ENCODE measurements around the gene CISTR. TPM values are rescaled to one million over a fixed set of nuclear protein-coding genes. Genes with fewer than 3 reads are reported as not detected.
"Not testable (repeated sequence)": the region's sequence is repeated elsewhere in the genome, so short reads cannot be mapped to it uniquely, and the experiment has no call there.

Gene CISTR
- polyA plus RNA-seq, 1 donor, result not detected

- no peak for DNase-seq (ENCODE audit: low read depth)
Observed at GRCh38 chr12:53719649-53720048, 32.1 kb downstream of the CISTR start.

GRCh38 chr12:53718567-53718966, 33.2 kb downstream of the CISTR start:
- not testable (repeated sequence) for DNase-seq (ENCODE audit: low read depth)

GRCh38 chr12:53717319-53717718, 34.5 kb downstream of the CISTR start:
- DNase-seq (ENCODE audit: low read depth), result no peak

GRCh38 chr12:53714004-53714403, 37.8 kb downstream of the CISTR start:
- DNase-seq (ENCODE audit: low read depth), result no peak

GRCh38 chr12:53713516-53713915, 38.3 kb downstream of the CISTR start:
- no peak for DNase-seq (ENCODE audit: low read depth)

GRCh38 chr12:53712059-53712643, 39.6 kb downstream of the CISTR start:
- no peak for DNase-seq (ENCODE audit: low read depth)

- no peak for DNase-seq (ENCODE audit: low read depth)
Observed at GRCh38 chr12:53710091-53710490, 41.7 kb downstream of the CISTR start.

- no peak for DNase-seq (ENCODE audit: low read depth)
Observed at GRCh38 chr12:53709671-53710070, 42.1 kb downstream of the CISTR start.

- DNase-seq (ENCODE audit: low read depth), result no peak
Observed at GRCh38 chr12:53706080-53706479, 45.7 kb downstream of the CISTR start.

- DNase-seq (ENCODE audit: low read depth), result no peak
Observed at GRCh38 chr12:53703756-53704155, 48.0 kb downstream of the CISTR start.

- DNase-seq (ENCODE audit: low read depth), result no peak
Observed at GRCh38 chr12:53701518-53702264, 50.1 kb downstream of the CISTR start.

GRCh38 chr12:53700567-53700966, 51.2 kb downstream of the CISTR start:
- DNase-seq (ENCODE audit: low read depth), result no peak

- no peak for DNase-seq (ENCODE audit: low read depth)
Observed at GRCh38 chr12:53699678-53700025, 52.1 kb downstream of the CISTR start.

- no peak for DNase-seq (ENCODE audit: low read depth)
Observed at GRCh38 chr12:53698948-53699677, 52.7 kb downstream of the CISTR start.

- DNase-seq (ENCODE audit: low read depth), result no peak
Observed at GRCh38 chr12:53696655-53697331, 55.0 kb downstream of the CISTR start.

Other genes with a start within 250 kb of the CISTR start
- gene NPFF, start 244.5 kb downstream of the CISTR start, polyA plus RNA-seq (ENCODE audit: insufficient read length), result not detected
- gene ATF7, start 125.6 kb downstream of the CISTR start, polyA plus RNA-seq (ENCODE audit: insufficient read length), result 49.7 TPM
- 857 TPM for gene ATP5MC2, start 75.9 kb downstream of the CISTR start, polyA plus RNA-seq (ENCODE audit: insufficient read length)
- 80.8 TPM for gene CALCOCO1, start 24.5 kb downstream of the CISTR start, polyA plus RNA-seq (ENCODE audit: insufficient read length)
- not detected for gene HOXC13, start 186.9 kb upstream of the CISTR start, polyA plus RNA-seq (ENCODE audit: insufficient read length)
- gene HOXC12, start 202.9 kb upstream of the CISTR start, polyA plus RNA-seq (ENCODE audit: insufficient read length), result not detected
- not detected for gene HOXC11, start 221.1 kb upstream of the CISTR start, polyA plus RNA-seq (ENCODE audit: insufficient read length)
- gene HOTAIR, start 223.0 kb upstream of the CISTR start, polyA plus RNA-seq (ENCODE audit: insufficient read length), result not detected
- 0.09 TPM for gene HOXC10, start 233.2 kb upstream of the CISTR start, polyA plus RNA-seq (ENCODE audit: insufficient read length)
- 0.52 TPM for gene HOXC9, start 248.2 kb upstream of the CISTR start, polyA plus RNA-seq (ENCODE audit: insufficient read length)

Data from forelimb muscle (tissue), 1 donor.